H1 (cell line): ENCODE results near the gene WASF3. TPM values are rescaled to one million over a fixed set of nuclear protein-coding genes. Genes with fewer than 3 reads are reported as not detected.

ENCODE experiments used
- CTCF ChIA-PET: fragments of 300-600 bp; sonication (Branson Sonifier 250); formaldehyde crosslinking; loops from one replicate; lab custom pipeline; 2021; ENCODE audit not compliant: partially characterized antibody; lab: Charles Lee
- POLR2A ChIA-PET: fragments of 300-600 bp; sonication (Branson Sonifier 250); formaldehyde crosslinking; loops from one replicate; lab custom pipeline; 2021; ENCODE audit warnings: inconsistent platforms; ENCODE audit not compliant: partially characterized antibody; lab: Charles Lee
- DNase-seq, 2 experiments: peaks; one replicate each; pipeline versions ENCODE4 v3.0.0 to v3.0.0-alpha.2; 2010 to 2022; ENCODE audit warnings: low spot score in 2 of 2, low read depth in 1 of 2, mixed read lengths in 1 of 2
- FAIRE-seq: peaks from 2 replicates; lab custom pipeline; 2011; peaks lifted over from hg19 to GRCh38; lab: Jason Lieb, UNC
- H2AFZ ChIP-seq: 2 replicates; pipeline ENCODE4 v1.8.1; 2012; ENCODE audit warnings: low read length, inconsistent platforms
- H2AK5ac ChIP-seq: 2 replicates; pipeline ENCODE4 v1.6.1; 2013; ENCODE audit warnings: low read depth, low read length
- H2BK120ac ChIP-seq: replicated peaks from 2 replicates; pipeline ENCODE3; 2013; ENCODE audit warnings: low read depth, low read length, inconsistent platforms
- H2BK12ac ChIP-seq: 2 replicates; pipeline ENCODE4 v1.6.1; 2013; ENCODE audit warnings: low read depth, low read length
- H2BK15ac ChIP-seq: 2 replicates; pipeline ENCODE4 v1.6.1; 2013; ENCODE audit warnings: low read length
- H2BK20ac ChIP-seq: 2 replicates; pipeline ENCODE4 v1.6.1; 2013; ENCODE audit warnings: low read length
- H2BK5ac ChIP-seq: 2 replicates; pipeline ENCODE4 v1.6.1; 2013; ENCODE audit warnings: low read depth, low read length
- H3K14ac ChIP-seq: 2 replicates; pipeline ENCODE4 v1.6.1; 2013; ENCODE audit warnings: inconsistent platforms; ENCODE audit not compliant: insufficient read length
- H3K18ac ChIP-seq: 2 replicates; pipeline ENCODE4 v1.6.1; 2013; ENCODE audit warnings: low read length; ENCODE audit errors: extremely low read depth
- H3K23ac ChIP-seq: 2 replicates; pipeline ENCODE4 v1.6.1; 2013; ENCODE audit warnings: inconsistent platforms; ENCODE audit not compliant: insufficient read length
- H3K23me2 ChIP-seq: 2 replicates; pipeline ENCODE4 v1.6.1; 2013; ENCODE audit warnings: low read depth, low read length
- H3K27ac ChIP-seq: 2 replicates; pipeline ENCODE4 v1.6.1; 2011; ENCODE audit warnings: low read depth, low read length, inconsistent platforms
- H3K27me3 ChIP-seq, 4 experiments: replicated peaks in 1 of 4; 1 replicate in 1 of 4; 2 replicates in 3 of 4; pipeline versions ENCODE4 v1.6.1 to v1.8.1; 2011 to 2013; ENCODE audit warnings: low read length in 3 of 4, mild to moderate bottlenecking in 3 of 4, inconsistent platforms in 2 of 4, mixed read lengths in 2 of 4, moderate library complexity in 1 of 4; ENCODE audit not compliant: control insufficient read depth in 3 of 4, insufficient read depth in 3 of 4; ENCODE audit errors: extremely low read depth in 1 of 4
- H3K36me3 ChIP-seq, 4 experiments: 2 replicates each; pipeline versions ENCODE4 v1.6.1 to v1.8.1; 2011 to 2013; ENCODE audit warnings: mild to moderate bottlenecking in 4 of 4, low read length in 3 of 4, moderate library complexity in 2 of 4, control low read depth in 1 of 4, inconsistent platforms in 1 of 4; ENCODE audit not compliant: insufficient read depth in 4 of 4, control insufficient read depth in 2 of 4
- H3K4ac ChIP-seq: replicated peaks from 2 replicates; pipeline ENCODE3; 2013; ENCODE audit warnings: low read length, low read depth, mixed read lengths, inconsistent platforms; ENCODE audit not compliant: insufficient read length
- H3K4me1 ChIP-seq, 4 experiments: replicated peaks in 1 of 4; 1 replicate in 1 of 4; 2 replicates in 3 of 4; pipeline versions ENCODE4 v1.6.1 to v1.8.1; 2011 to 2013; ENCODE audit warnings: low read length in 3 of 4, inconsistent platforms in 2 of 4, mixed read lengths in 1 of 4; ENCODE audit not compliant: insufficient read depth in 4 of 4, control insufficient read depth in 3 of 4
- H3K4me2 ChIP-seq, 2 experiments: 2 replicates each; pipeline versions ENCODE4 v1.6.1 to v1.8.1; 2011 to 2013; ENCODE audit warnings: low read depth in 2 of 2, low read length in 2 of 2, control low read depth in 1 of 2, inconsistent platforms in 1 of 2, mild to moderate bottlenecking in 1 of 2; ENCODE audit not compliant: insufficient read depth in 1 of 2
- H3K4me3 ChIP-seq, 4 experiments: fragments of 200-600, 300-600 bp in 1 of 4; sonication (generic), shearing (Covaris generic), sonication (Bioruptor Twin) in 1 of 4; 2 replicates each; pipeline versions ENCODE4 v1.5.1 to v1.8.1; 2011 to 2016; ENCODE audit warnings: low read length in 4 of 4, low read depth in 3 of 4, control low read depth in 2 of 4, inconsistent platforms in 2 of 4, mild to moderate bottlenecking in 2 of 4, mixed read lengths in 1 of 4, moderate library complexity in 1 of 4; ENCODE audit not compliant: insufficient read depth in 2 of 4; ENCODE audit errors: extremely low read depth in 1 of 4
- H3K56ac ChIP-seq: replicated peaks from 2 replicates; pipeline ENCODE3; 2013; ENCODE audit warnings: low read depth, mild to moderate bottlenecking, mixed read lengths, low read length, inconsistent platforms; ENCODE audit not compliant: insufficient read length
- H3K79me1 ChIP-seq: 2 replicates; pipeline ENCODE4 v1.6.1; 2013; ENCODE audit warnings: low read depth, low read length, control low read depth
- H3K79me2 ChIP-seq, 2 experiments: 2 replicates each; pipeline versions ENCODE4 v1.6.1 to v1.8.1; 2012 to 2013; ENCODE audit warnings: low read length in 2 of 2, mild to moderate bottlenecking in 2 of 2, inconsistent platforms in 1 of 2; ENCODE audit not compliant: insufficient read depth in 2 of 2, control insufficient read depth in 1 of 2
- H3K9ac ChIP-seq, 4 experiments: replicated peaks in 1 of 4; 1 replicate in 1 of 4; 2 replicates in 3 of 4; pipeline versions ENCODE4 v1.6.1 to v1.8.1; 2011 to 2013; ENCODE audit warnings: low read depth in 3 of 4, low read length in 3 of 4, control low read depth in 2 of 4, mild to moderate bottlenecking in 2 of 4, moderate library complexity in 2 of 4, inconsistent platforms in 1 of 4; ENCODE audit errors: extremely low read depth in 1 of 4
- H3K9me3 ChIP-seq, 2 experiments: 2 replicates each; pipeline versions ENCODE4 v1.6.1 to v1.8.1; 2012 to 2013; ENCODE audit warnings: mild to moderate bottlenecking in 2 of 2, moderate library complexity in 2 of 2, control low read depth in 1 of 2, inconsistent platforms in 1 of 2, low read depth in 1 of 2, low read length in 1 of 2, mixed read lengths in 1 of 2; ENCODE audit not compliant: insufficient read depth in 2 of 2
- H4K20me1 ChIP-seq, 2 experiments: replicated peaks in 1 of 2; 2 replicates each; pipeline versions ENCODE3 to v1.8.1; 2011 to 2013; ENCODE audit warnings: inconsistent platforms in 2 of 2, low read length in 2 of 2, mild to moderate bottlenecking in 1 of 2; ENCODE audit not compliant: insufficient read depth in 2 of 2, control insufficient read depth in 1 of 2
- H4K5ac ChIP-seq: 2 replicates; pipeline ENCODE4 v1.6.1; 2013; ENCODE audit warnings: low read length, low read depth, mixed read lengths, inconsistent platforms; ENCODE audit not compliant: insufficient read length
- H4K8ac ChIP-seq: 2 replicates; pipeline ENCODE4 v1.8.0; 2013; ENCODE audit warnings: mild to moderate bottlenecking, moderate library complexity, low read length, inconsistent platforms; ENCODE audit not compliant: insufficient read depth; ENCODE audit errors: extremely low read depth
- H4K91ac ChIP-seq: replicated peaks from 2 replicates; pipeline ENCODE3; 2013; ENCODE audit warnings: low read length, mixed read lengths, inconsistent platforms; ENCODE audit not compliant: insufficient read length
- ASH2L ChIP-seq: fragments of 200-600, 300-600 bp; sonication (generic); IDR thresholded peaks from one replicate; pipeline ENCODE4 v1.7.1; 2017; ENCODE audit warnings: low read length
- BRCA1 ChIP-seq: IDR thresholded peaks from 2 replicates; pipeline ENCODE4 v1.6.1; 2012; ENCODE audit warnings: low read depth, low read length, improper control_type of control experiment
- CBX8 ChIP-seq: fragments of 300-800, 300-1000 bp; sonication (generic); IDR thresholded peaks from 2 replicates; pipeline ENCODE4 v1.7.1; 2016; ENCODE audit warnings: low read depth, low read length, borderline replicate concordance
- JUND ChIP-seq: IDR thresholded peaks from 2 replicates; pipeline ENCODE4 v1.6.1; 2011; ENCODE audit warnings: mild to moderate bottlenecking, improper control_type of control experiment, low read length
- KDM1A ChIP-seq: fragments of 200-600, 300-600 bp; sonication (generic); IDR thresholded peaks from 2 replicates; pipeline ENCODE4 v1.7.1; 2016; ENCODE audit warnings: mild to moderate bottlenecking, low read length, borderline replicate concordance
- NANOG ChIP-seq: IDR thresholded peaks from 2 replicates; pipeline ENCODE4 v1.6.1; 2011; ENCODE audit warnings: low read length, low read depth, mild to moderate bottlenecking, inconsistent platforms; ENCODE audit not compliant: insufficient read depth, poor library complexity, severe bottlenecking
- SP2 ChIP-seq: IDR thresholded peaks from 2 replicates; pipeline ENCODE4 v1.6.1; 2012; ENCODE audit warnings: mild to moderate bottlenecking, low read length, inconsistent platforms
- SRF ChIP-seq: IDR thresholded peaks from 2 replicates; pipeline ENCODE4 v1.6.1; 2011; ENCODE audit warnings: mild to moderate bottlenecking, low read depth, low read length, moderate library complexity
- WGBS, 2 experiments: shearing (Covaris generic) in 1 of 2; methylation state at CpG; one replicate each; pipeline versions ENCODE4 v1.1.6 to v1.1.7; 2013 to 2015; ENCODE audit warnings: low lambda C conversion rate in 2 of 2, mixed read lengths in 2 of 2, inconsistent platforms in 1 of 2, low coverage in 1 of 2, missing lambda C conversion rate in 1 of 2; ENCODE audit not compliant: insufficient replicate concordance in 2 of 2, insufficient coverage in 1 of 2, insufficient read length in 1 of 2; ENCODE audit errors: extremely low coverage in 1 of 2, missing lambda C conversion rate in 1 of 2; 5-methylcytosine and 5-hydroxymethylcytosine counted together
- polyA plus RNA-seq, 7 experiments: library from polyadenylated mRNA; depleted of rRNA in 3 of 7; stranded (reverse) in 5 of 7; unstranded in 2 of 7; fragments of >200 nt in 5 of 7; fragments of 200-250 nt in 2 of 7; gene quantifications; 1 replicate in 5 of 7; 2 replicates in 1 of 7; 4 replicates in 1 of 7; pipeline versions ENCODE4 v1.2.1 to v1.2.3, GENCODE V29; 2011 to 2013; ENCODE audit warnings: missing spikeins in 2 of 7, mixed read lengths in 2 of 7
- total RNA-seq: library from RNA; stranded (reverse); fragmentation: NEBNext Ultra II Directional; extraction: Animal tissue kit (Norgen Biotek cat#: 25700); gene quantifications from 2 replicates; pipeline ENCODE4 v1.2.1, GENCODE V29; 2021

Gene WASF3
- total and polyA plus RNA-seq, 2 of the 8 experiments (the other 6 are each of a cell fraction or from before 2014, with no cell fraction given): 18.7 to 39.8 TPM

DNA sequence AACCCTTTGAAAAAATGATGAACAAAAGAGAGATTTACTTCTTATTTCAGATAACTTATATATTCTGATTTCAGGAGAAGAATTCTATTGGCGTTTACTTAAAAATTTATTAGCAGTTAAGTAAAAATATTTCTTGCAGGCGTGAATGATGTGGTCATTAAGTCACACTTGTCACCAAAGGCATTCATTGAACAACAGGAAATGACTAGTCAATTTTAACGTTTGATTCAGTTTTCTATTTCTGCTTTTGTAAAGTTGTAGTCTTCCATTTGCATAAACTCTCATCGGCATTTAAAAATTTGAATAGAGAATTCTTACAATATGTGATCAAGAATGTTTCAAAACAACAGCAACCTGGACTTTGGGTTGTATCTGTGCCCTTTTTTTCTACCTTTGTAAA, 119.7 kb downstream of the WASF3 start:
- ChIA-PET CTCF (no interaction called here), POLR2A (interaction anchor here (1.4 kb wide), 1 partner anchor 19 kb away, joined by 3 read pairs; no protein-coding TSS in a partner anchor)
- H3K9me3 ChIP-seq: no peaks in the 10 kb centered on the region
- WGBS, 2 experiments: 80% methylated on average over 4 of the region's 4 CpGs; no CpG with 5 or more reads in 1 of the 2 experiments
- H3K27me3 ChIP-seq: no peaks in the 10 kb centered on the region
- no peak overlapping the region for H2AK5ac ChIP-seq
- no peak overlapping the region for H4K5ac ChIP-seq
- H4K20me1 ChIP-seq: no peaks in the 10 kb centered on the region
- H3K9ac ChIP-seq: no peak overlapping the region
- no peak overlapping the region for H3K27ac ChIP-seq
- FAIRE-seq (no peak), DNase-seq (no peak)
- H4K91ac ChIP-seq: no peak overlapping the region
- H3K79me2 ChIP-seq: no peaks in the 10 kb centered on the region
- H3K36me3 ChIP-seq: peaks cover 5 to 12% (median 8%) of the 10 kb centered on the region in 4 experiments; a peak in 5 of 8 replicates
- H3K23me2 ChIP-seq: no peaks in the 10 kb centered on the region
- TF ChIP-seq BRCA1: no peak
- TF ChIP-seq SP2: no peak
- no peak for TF ChIP-seq KDM1A
- TF ChIP-seq SRF: no peak
- no peak for TF ChIP-seq JUND
- no peak for TF ChIP-seq CBX8
- TF ChIP-seq ASH2L: no peak
- no peak for TF ChIP-seq NANOG
- no peak overlapping the region for H2BK15ac ChIP-seq
- H3K14ac ChIP-seq: no peak overlapping the region
- no peak overlapping the region for H3K4ac ChIP-seq
- no peak overlapping the region for H2BK20ac ChIP-seq
- H2BK12ac ChIP-seq: no peak overlapping the region
- H2BK5ac ChIP-seq: no peak overlapping the region
- no peak overlapping the region for H3K56ac ChIP-seq
- H3K4me3 ChIP-seq: no peak overlapping the region
- no peaks in the 10 kb centered on the region for H3K79me1 ChIP-seq
- peaks cover 0 to 5% (median 2%) of the 10 kb centered on the region in 4 experiments; a peak in 3 of 7 replicates for H3K4me1 ChIP-seq
- no peak overlapping the region for H3K18ac ChIP-seq
- H2BK120ac ChIP-seq: no peak overlapping the region
- H3K4me2 ChIP-seq: no peak overlapping the region
- H4K8ac ChIP-seq: no peak overlapping the region
- H2AFZ ChIP-seq: no peak overlapping the region
- no peak overlapping the region for H3K23ac ChIP-seq
